ENCODE data around the gene FAM163A. TPM values are rescaled to one million over a fixed set of nuclear protein-coding genes. Genes with fewer than 3 reads are reported as not detected.

Gene FAM163A
- total and polyA plus RNA-seq, 2 donors: 3.2 to 10.4 TPM

DNA sequence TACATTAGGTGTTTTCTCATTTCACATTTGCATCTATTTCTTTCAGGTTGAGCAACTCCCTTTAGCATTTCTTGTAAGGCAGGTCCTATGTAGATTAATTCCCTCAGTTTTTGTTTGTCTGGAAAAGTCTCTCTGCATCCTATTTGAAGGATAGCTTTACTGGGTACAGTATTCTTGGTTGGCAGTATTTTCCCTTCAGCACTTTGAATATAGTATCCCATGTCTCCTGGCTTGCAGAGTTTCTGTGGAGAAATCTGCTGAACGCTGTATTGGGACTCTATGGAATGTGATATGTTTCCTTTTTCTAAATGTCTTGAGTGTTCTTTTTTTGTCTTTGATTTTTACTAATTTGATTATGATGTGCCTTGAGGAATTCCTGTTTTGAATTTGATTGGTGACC, 28.9 kb upstream of the FAM163A start:
- H3K4me1 ChIP-seq (ENCODE audit: control insufficient read depth in 2 of 2, insufficient read depth in 2 of 2, low read length in 2 of 2): peaks cover 0 to 5% of the 10 kb centered on the region in 2 donors
- 92% methylated on average over 1 of the region's 1 CpG for WGBS
- H3K36me3 ChIP-seq (ENCODE audit: control insufficient read depth in 2 of 2, insufficient read depth in 2 of 2, low read length in 1 of 2): no peaks in the 10 kb centered on the region
- no peaks in the 10 kb centered on the region for H3K27me3 ChIP-seq (ENCODE audit: control insufficient read depth in 2 of 2, insufficient read depth in 1 of 2, low read length in 1 of 2)
- DNase-seq (ENCODE audit: low read depth in 6 of 9, low spot score in 9 of 9): no peak
- H3K27ac ChIP-seq (ENCODE audit: low read depth in 1 of 2, low read length in 1 of 2): no peak overlapping the region
- peaks cover 0 to 4% of the 10 kb centered on the region in 2 donors for H3K9me3 ChIP-seq (ENCODE audit: control insufficient read depth in 2 of 2, insufficient read depth in 1 of 2, low read length in 1 of 2)
- H3K4me3 ChIP-seq (ENCODE audit: low read length in 2 of 2): no peak overlapping the region

DNA sequence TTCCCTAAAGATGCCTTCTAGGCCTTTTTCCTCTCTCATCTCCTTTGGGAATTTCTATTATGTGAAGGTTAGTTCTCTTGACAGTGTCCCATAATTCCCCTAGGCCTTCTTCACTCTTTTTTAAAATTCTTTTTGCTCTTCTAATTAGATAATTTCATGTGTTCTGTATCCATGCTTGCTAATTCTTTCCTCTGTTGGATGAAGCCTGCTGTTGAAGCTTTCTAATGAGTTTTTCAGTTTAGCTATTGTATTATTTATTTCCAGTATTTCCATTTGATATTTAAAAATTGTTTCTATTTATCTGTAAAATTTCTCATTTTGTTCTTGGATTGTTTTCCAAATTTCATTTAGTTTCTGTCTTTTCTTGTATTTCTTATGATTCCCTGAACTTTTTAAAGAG, 28.5 kb upstream of the FAM163A start:
- Histone ChIP-seq H3K27ac (ENCODE audit: low read depth in 1 of 2, low read length in 1 of 2) (no peak overlapping the region), H3K4me1 (ENCODE audit: control insufficient read depth in 2 of 2, insufficient read depth in 2 of 2, low read length in 2 of 2) (peaks cover 0 to 1% of the 10 kb centered on the region in 2 donors), H3K9me3 (ENCODE audit: control insufficient read depth in 2 of 2, insufficient read depth in 1 of 2, low read length in 1 of 2) (peaks cover 0 to 4% of the 10 kb centered on the region in 2 donors), H3K36me3 (ENCODE audit: control insufficient read depth in 2 of 2, insufficient read depth in 2 of 2, low read length in 1 of 2) (no peaks in the 10 kb centered on the region), H3K4me3 (ENCODE audit: low read length in 2 of 2) (no peak overlapping the region), H3K27me3 (ENCODE audit: control insufficient read depth in 2 of 2, insufficient read depth in 1 of 2, low read length in 1 of 2) (no peaks in the 10 kb centered on the region)
- DNase-seq (ENCODE audit: low read depth in 6 of 9, low spot score in 9 of 9): no peak

DNA sequence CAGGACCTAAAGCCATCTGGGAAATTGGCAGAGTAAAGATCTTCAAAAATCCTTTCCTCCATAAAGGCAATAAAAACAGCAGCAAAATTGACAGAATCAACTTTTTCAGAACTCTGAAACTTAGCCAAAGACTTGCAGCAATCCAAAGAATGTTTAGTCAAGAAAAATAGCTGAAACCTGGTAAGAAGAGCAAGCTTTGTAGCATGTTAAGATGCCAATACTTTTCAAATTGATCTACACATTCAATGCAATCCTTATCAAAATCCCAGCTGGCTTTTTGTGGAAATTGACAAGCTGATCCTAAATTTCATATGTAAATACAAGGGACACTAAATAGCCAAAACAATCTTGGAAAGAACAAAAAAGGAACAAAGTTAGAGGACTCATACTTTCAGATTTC, 23.8 kb upstream of the FAM163A start:
- no peaks in the 10 kb centered on the region for H3K36me3 ChIP-seq (ENCODE audit: control insufficient read depth in 2 of 2, insufficient read depth in 2 of 2, low read length in 1 of 2)
- DNase-seq (ENCODE audit: low read depth in 6 of 9, low spot score in 9 of 9): no peak
- peaks cover 0 to 4% of the 10 kb centered on the region in 2 donors for H3K9me3 ChIP-seq (ENCODE audit: control insufficient read depth in 2 of 2, insufficient read depth in 1 of 2, low read length in 1 of 2)
- no peak overlapping the region for H3K27ac ChIP-seq (ENCODE audit: low read depth in 1 of 2, low read length in 1 of 2)
- no peak overlapping the region for H3K4me3 ChIP-seq (ENCODE audit: low read length in 2 of 2)
- no peaks in the 10 kb centered on the region for H3K4me1 ChIP-seq (ENCODE audit: control insufficient read depth in 2 of 2, insufficient read depth in 2 of 2, low read length in 2 of 2)
- no peaks in the 10 kb centered on the region for H3K27me3 ChIP-seq (ENCODE audit: control insufficient read depth in 2 of 2, insufficient read depth in 1 of 2, low read length in 1 of 2)

DNA sequence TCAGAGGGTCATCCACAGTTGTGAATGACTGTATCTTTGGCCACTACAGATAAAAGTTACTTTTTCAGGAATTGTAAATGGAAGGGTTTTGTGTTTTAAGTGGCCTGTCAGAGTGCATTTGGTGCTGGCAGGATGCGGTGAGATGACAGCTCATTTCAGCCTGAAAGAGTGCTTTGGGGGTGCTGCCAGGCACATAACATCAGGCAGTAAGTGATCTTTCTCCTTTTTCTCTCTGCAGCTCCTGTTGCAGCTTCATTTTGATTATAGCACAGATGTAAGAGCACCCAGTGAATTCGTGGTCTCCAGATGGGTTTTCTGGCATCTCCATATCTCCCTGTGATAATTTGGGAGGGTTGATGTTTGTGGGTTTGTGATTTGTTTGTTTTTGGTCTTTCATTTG, 14.8 kb upstream of the FAM163A start:
- H3K4me3 ChIP-seq (ENCODE audit: low read length in 2 of 2): no peak overlapping the region
- peaks cover 0 to 4% of the 10 kb centered on the region in 2 donors for H3K27me3 ChIP-seq (ENCODE audit: control insufficient read depth in 2 of 2, insufficient read depth in 1 of 2, low read length in 1 of 2)
- no peaks in the 10 kb centered on the region for H3K4me1 ChIP-seq (ENCODE audit: control insufficient read depth in 2 of 2, insufficient read depth in 2 of 2, low read length in 2 of 2)
- 74% methylated on average over 2 of the region's 2 CpGs for WGBS
- no peaks in the 10 kb centered on the region for H3K36me3 ChIP-seq (ENCODE audit: control insufficient read depth in 2 of 2, insufficient read depth in 2 of 2, low read length in 1 of 2)
- no peaks in the 10 kb centered on the region for H3K9me3 ChIP-seq (ENCODE audit: control insufficient read depth in 2 of 2, insufficient read depth in 1 of 2, low read length in 1 of 2)
- H3K27ac ChIP-seq (ENCODE audit: low read depth in 1 of 2, low read length in 1 of 2): no peak overlapping the region
- DNase-seq (ENCODE audit: low read depth in 6 of 9, low spot score in 9 of 9): no peak

DNA sequence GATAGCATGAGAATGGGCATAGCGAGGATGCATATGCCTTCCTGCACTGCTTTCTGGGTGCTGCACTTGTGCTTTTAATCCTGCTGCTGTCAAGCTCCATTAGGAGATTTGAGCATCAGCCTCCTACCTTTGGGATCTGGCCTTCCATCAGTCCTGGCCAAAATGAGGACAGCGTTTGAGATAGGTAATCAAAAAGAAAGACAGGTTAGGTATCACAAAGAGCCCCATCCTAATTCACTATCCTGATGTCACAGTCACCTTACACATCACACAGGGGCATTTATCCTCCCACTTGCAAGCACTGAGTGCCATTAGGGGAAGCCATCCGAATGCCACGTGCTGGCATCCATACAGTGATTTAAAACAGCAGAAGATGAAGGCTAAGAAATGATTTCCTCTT, 13.2 kb upstream of the FAM163A start:
- WGBS: 92% methylated on average over 4 of the region's 4 CpGs
- Histone ChIP-seq H3K27ac (ENCODE audit: low read depth in 1 of 2, low read length in 1 of 2) (no peak overlapping the region), H3K36me3 (ENCODE audit: control insufficient read depth in 2 of 2, insufficient read depth in 2 of 2, low read length in 1 of 2) (no peaks in the 10 kb centered on the region), H3K27me3 (ENCODE audit: control insufficient read depth in 2 of 2, insufficient read depth in 1 of 2, low read length in 1 of 2) (peaks cover 0 to 4% of the 10 kb centered on the region in 2 donors), H3K4me3 (ENCODE audit: low read length in 2 of 2) (no peak overlapping the region), H3K9me3 (ENCODE audit: control insufficient read depth in 2 of 2, insufficient read depth in 1 of 2, low read length in 1 of 2) (no peaks in the 10 kb centered on the region), H3K4me1 (ENCODE audit: control insufficient read depth in 2 of 2, insufficient read depth in 2 of 2, low read length in 2 of 2) (no peaks in the 10 kb centered on the region)
- DNase-seq (ENCODE audit: low read depth in 6 of 9, low spot score in 9 of 9): no peak

DNA sequence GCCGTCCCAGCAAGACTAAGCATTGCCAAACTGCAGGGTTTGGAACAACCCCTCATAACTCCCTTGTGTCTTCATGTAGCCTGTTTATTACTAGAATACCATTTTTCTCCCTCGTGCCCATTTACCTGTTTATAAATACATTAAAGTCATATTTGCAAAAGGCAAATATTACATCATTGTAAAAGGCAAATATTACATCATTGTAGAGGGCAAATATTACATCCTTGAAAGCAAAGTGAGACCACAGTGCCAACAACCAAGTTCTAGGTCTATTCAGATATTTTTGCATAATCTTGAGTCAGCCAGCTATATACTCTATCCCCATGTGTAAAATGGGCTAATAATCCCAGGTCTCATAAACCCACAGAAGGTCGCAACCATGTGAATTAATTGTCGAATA, 11.4 kb upstream of the FAM163A start:
- Histone ChIP-seq H3K27me3 (ENCODE audit: control insufficient read depth in 2 of 2, insufficient read depth in 1 of 2, low read length in 1 of 2) (peaks cover 0 to 4% of the 10 kb centered on the region in 2 donors), H3K9me3 (ENCODE audit: control insufficient read depth in 2 of 2, insufficient read depth in 1 of 2, low read length in 1 of 2) (no peaks in the 10 kb centered on the region), H3K4me1 (ENCODE audit: control insufficient read depth in 2 of 2, insufficient read depth in 2 of 2, low read length in 2 of 2) (no peaks in the 10 kb centered on the region), H3K4me3 (ENCODE audit: low read length in 2 of 2) (no peak overlapping the region), H3K36me3 (ENCODE audit: control insufficient read depth in 2 of 2, insufficient read depth in 2 of 2, low read length in 1 of 2) (no peaks in the 10 kb centered on the region), H3K27ac (ENCODE audit: low read depth in 1 of 2, low read length in 1 of 2) (no peak overlapping the region)
- no peak for DNase-seq (ENCODE audit: low read depth in 6 of 9, low spot score in 9 of 9)
- 93% methylated on average over 4 of the region's 4 CpGs for WGBS

DNA sequence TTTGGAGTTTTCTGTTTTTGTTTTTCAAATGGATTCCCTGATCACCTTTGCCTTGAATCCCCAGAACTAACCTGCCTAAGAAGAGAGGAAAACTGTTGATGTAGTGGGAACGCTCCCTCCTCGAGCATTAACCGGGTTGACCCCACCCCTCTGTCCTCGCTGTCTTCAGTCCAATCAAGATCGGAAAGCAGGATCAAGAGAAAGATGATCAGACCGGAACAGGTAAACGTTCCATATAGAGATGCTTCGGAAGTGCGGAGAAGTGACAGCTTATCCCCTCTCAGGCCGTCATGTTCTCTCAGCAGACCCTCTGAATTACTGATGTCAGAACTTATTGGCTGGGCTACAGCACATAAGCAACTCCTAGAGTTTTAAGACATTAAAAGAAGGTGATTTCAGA, 800 bp upstream of the FAM163A start:
- peak in 1 of 9 donors; percentile 3 for DNase-seq (ENCODE audit: low read depth in 6 of 9, low spot score in 9 of 9)
- Histone ChIP-seq H3K36me3 (ENCODE audit: control insufficient read depth in 2 of 2, insufficient read depth in 2 of 2, low read length in 1 of 2) (no peaks in the 10 kb centered on the region), H3K27me3 (ENCODE audit: control insufficient read depth in 2 of 2, insufficient read depth in 1 of 2, low read length in 1 of 2) (peaks cover 57 to 74% of the 10 kb centered on the region in 2 donors), H3K27ac (ENCODE audit: low read depth in 1 of 2, low read length in 1 of 2) (peak overlapping the region in 1 of 2 donors; percentile 50), H3K4me1 (ENCODE audit: control insufficient read depth in 2 of 2, insufficient read depth in 2 of 2, low read length in 2 of 2) (no peaks in the 10 kb centered on the region), H3K9me3 (ENCODE audit: control insufficient read depth in 2 of 2, insufficient read depth in 1 of 2, low read length in 1 of 2) (no peaks in the 10 kb centered on the region), H3K4me3 (ENCODE audit: low read length in 2 of 2) (no peak overlapping the region)
- WGBS: 42% methylated on average over 10 of the region's 10 CpGs

DNA sequence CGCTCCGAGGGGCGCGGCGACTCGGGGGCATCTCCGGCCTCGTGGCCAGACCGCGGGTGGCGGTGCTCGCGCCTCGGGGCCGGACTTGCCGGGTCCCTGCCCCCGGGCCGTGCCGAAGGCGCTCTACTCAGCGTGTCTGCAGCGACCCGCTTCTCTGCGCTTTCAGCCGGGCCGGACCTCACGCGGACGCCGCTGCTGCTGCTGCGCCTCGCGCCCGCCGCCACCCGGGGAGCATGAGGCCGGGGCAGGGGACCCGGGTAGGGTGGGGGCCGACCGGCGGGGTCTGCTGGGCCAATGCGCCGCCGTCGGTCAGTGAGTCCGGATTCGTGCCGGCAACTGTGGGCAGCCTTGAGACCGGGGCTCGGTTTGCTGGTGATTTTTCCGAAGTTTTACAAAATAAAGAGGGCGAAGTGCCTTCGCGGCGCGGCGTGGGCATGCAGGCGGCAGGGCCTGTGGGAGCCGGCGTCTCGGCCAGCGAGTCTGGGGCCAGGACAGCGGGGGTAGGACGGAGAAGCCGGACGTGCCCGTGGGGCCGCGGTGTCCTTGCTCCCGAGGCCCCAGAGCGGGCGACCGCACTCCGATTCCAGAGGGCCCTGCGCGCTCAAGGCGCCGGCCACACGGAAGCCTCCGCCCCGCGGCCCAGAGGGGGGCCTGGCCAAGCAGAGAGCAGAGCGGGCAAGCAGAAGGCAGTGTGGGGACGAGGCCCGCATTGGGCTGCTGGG, 749 bp downstream of the FAM163A start:
- DNase-seq (ENCODE audit: low read depth in 6 of 9, low spot score in 9 of 9): no peak
- peaks cover 57 to 83% of the 10 kb centered on the region in 2 donors for H3K27me3 ChIP-seq (ENCODE audit: control insufficient read depth in 2 of 2, insufficient read depth in 1 of 2, low read length in 1 of 2)
- WGBS: 6% methylated on average over 85 of the region's 85 CpGs
- H3K4me1 ChIP-seq (ENCODE audit: control insufficient read depth in 2 of 2, insufficient read depth in 2 of 2, low read length in 2 of 2): no peaks in the 10 kb centered on the region
- H3K36me3 ChIP-seq (ENCODE audit: control insufficient read depth in 2 of 2, insufficient read depth in 2 of 2, low read length in 1 of 2): no peaks in the 10 kb centered on the region
- peak overlapping the region in 1 of 2 donors; percentile 38 for H3K27ac ChIP-seq (ENCODE audit: low read depth in 1 of 2, low read length in 1 of 2)
- H3K4me3 ChIP-seq (ENCODE audit: low read length in 2 of 2): peak overlapping the region; percentile 8 to 29
- H3K9me3 ChIP-seq (ENCODE audit: control insufficient read depth in 2 of 2, insufficient read depth in 1 of 2, low read length in 1 of 2): no peaks in the 10 kb centered on the region

DNA sequence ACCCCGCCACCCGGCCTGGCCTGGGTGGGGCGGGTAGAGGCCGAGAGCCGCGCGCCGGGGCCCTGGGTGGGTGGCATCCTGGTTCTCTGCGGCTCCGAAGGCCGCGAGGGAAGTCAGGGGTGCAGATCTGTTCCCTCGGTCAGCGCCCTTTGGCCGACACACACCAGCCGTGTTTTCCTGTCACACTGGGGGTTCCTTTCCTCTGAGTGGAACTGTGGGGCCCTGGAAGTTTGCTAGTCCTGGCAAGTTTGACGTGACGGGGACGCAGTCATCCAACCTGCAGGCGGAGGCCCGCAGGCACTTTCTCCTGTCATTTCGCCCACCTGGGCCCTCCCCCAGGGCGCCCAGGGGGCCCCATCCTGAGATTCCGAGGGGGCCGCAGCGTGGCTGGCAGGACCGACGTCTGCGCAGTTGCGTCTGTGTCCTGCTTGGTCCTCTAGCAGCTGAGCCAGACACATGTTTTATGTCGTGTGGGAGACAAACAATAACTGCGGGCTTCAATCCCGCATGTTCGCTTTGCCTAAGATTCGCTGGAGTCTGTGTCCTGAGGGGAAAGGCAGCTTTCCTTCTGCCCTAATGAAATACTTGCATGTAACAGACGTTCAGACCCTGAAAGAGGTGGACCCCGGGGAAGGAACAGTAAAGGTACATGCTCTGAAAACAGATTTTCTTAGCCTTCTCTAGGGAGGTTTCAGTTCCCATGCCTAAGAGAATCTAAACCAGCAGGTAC, 1.5 kb downstream of the FAM163A start:
- H3K4me3 ChIP-seq (ENCODE audit: low read length in 2 of 2): peak overlapping the region in 1 of 2 donors; percentile 8
- peak overlapping the region in 1 of 2 donors; percentile 38 for H3K27ac ChIP-seq (ENCODE audit: low read depth in 1 of 2, low read length in 1 of 2)
- no peaks in the 10 kb centered on the region for H3K4me1 ChIP-seq (ENCODE audit: control insufficient read depth in 2 of 2, insufficient read depth in 2 of 2, low read length in 2 of 2)
- H3K27me3 ChIP-seq (ENCODE audit: control insufficient read depth in 2 of 2, insufficient read depth in 1 of 2, low read length in 1 of 2): peaks cover 57 to 83% of the 10 kb centered on the region in 2 donors
- 63% methylated on average over 37 of the region's 37 CpGs for WGBS
- no peaks in the 10 kb centered on the region for H3K36me3 ChIP-seq (ENCODE audit: control insufficient read depth in 2 of 2, insufficient read depth in 2 of 2, low read length in 1 of 2)
- DNase-seq (ENCODE audit: low read depth in 6 of 9, low spot score in 9 of 9): no peak
- H3K9me3 ChIP-seq (ENCODE audit: control insufficient read depth in 2 of 2, insufficient read depth in 1 of 2, low read length in 1 of 2): no peaks in the 10 kb centered on the region
